Fibroblast of villous mesenchyme (primary cell): ENCODE measurements around the gene MBNL2. TPM values are rescaled to one million over a fixed set of nuclear protein-coding genes. Genes with fewer than 3 reads are reported as not detected.

Source experiments
- DNase-seq: peaks from one replicate; pipeline ENCODE4 v3.0.0-alpha.2; 2010; ENCODE audit warnings: low read depth
- H3K4me3 ChIP-seq: 2 replicates; pipeline ENCODE4 v1.5.1; 2011; ENCODE audit warnings: low read depth, mild to moderate bottlenecking, low read length
- CTCF ChIP-seq: IDR thresholded peaks from 2 replicates; pipeline ENCODE4 v1.5.1; 2012; ENCODE audit warnings: low read depth, mild to moderate bottlenecking, low read length; ENCODE audit not compliant: insufficient read depth
- total RNA-seq: library from RNA; depleted of rRNA; stranded (reverse); fragments of >200 nt; gene quantifications from 2 replicates; pipeline ENCODE4 v1.2.3, GENCODE V29; 2012

The MBNL2 gene
- total RNA-seq, 1 donor = 120 TPM

GRCh38 chr13:97333983-97334382 lies 111.8 kb downstream of the MBNL2 start:
- no peak for DNase-seq
- H3K4me3 ChIP-seq = no peak overlapping the region
- no peak for TF ChIP-seq CTCF

- no peak for TF ChIP-seq CTCF
These were observed 112.6 kb downstream of the MBNL2 start for GRCh38 chr13:97334690-97335089.

GRCh38 chr13:97335488-97336134 lies 113.5 kb downstream of the MBNL2 start:
- no peak for TF ChIP-seq CTCF
- DNase-seq = peak; percentile 28
- H3K4me3 ChIP-seq = no peak overlapping the region

More at GRCh38 chr13:97334690-97335089, 112.6 kb downstream of the MBNL2 start:
- peak; percentile 30 for DNase-seq
- H3K4me3 ChIP-seq = no peak overlapping the region

GRCh38 chr13:97337985-97338499 lies 115.9 kb downstream of the MBNL2 start:
- no peak for DNase-seq
- no peak for TF ChIP-seq CTCF
- H3K4me3 ChIP-seq = no peak overlapping the region

GRCh38 chr13:97338571-97338970 lies 116.4 kb downstream of the MBNL2 start:
- H3K4me3 ChIP-seq = no peak overlapping the region
- no peak for TF ChIP-seq CTCF
- DNase-seq = no peak

- H3K4me3 ChIP-seq = no peak overlapping the region
These were observed 117.2 kb downstream of the MBNL2 start for GRCh38 chr13:97339019-97339987.

More at GRCh38 chr13:97339019-97339987, 117.2 kb downstream of the MBNL2 start:
- no peak for TF ChIP-seq CTCF
- DNase-seq = peak; percentile 94
